ENCODE results near the gene CLEC18B.

DNA sequence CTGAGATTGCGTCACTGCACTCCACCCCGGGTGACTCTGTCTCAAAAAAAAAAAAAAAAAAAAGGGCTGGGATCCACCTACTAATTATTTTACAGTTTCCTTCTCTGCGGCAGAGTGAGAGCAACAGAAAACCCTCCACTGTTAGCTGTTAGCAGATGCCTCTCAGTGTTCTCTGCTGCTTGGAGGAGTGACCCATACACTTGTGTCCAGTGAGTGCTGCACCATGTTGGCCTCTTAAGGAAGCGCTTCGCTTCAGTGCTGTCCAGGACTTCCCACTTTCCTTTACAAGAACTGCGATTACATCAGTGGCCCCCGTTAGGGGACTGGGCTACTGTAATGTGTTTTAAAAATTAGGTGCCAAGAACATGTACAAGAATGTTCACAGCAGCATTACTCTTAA, 18.4 kb upstream of the CLEC18B start:
- TF ChIP-seq GATA3 (IDR thresholded peaks at IDR 0.05; ENCODE audit: low read depth, low read length) (no peak), GATA2 (IDR thresholded peaks at IDR 0.05; ENCODE audit: low read depth, low read length) (no peak)
